GM19467 (cell line): ENCODE results near the gene MAP3K7.

Source experiments
- ATAC-seq: cut with Tn5 transposase; IDR thresholded peaks from one replicate; pipeline ENCODE4 v1.9.1; 2021; ENCODE audit warnings: mild to moderate bottlenecking, moderate library complexity; ENCODE audit not compliant: unreplicated experiment

The MAP3K7 gene

GRCh38 chr6:90485635-90486277, 101.1 kb downstream of the MAP3K7 start:
- ATAC-seq, result no peak

GRCh38 chr6:90484903-90485302, 102.0 kb downstream of the MAP3K7 start:
- no peak for ATAC-seq

GRCh38 chr6:90484385-90484784, 102.5 kb downstream of the MAP3K7 start:
- no peak for ATAC-seq

GRCh38 chr6:90483956-90484355, 102.9 kb downstream of the MAP3K7 start:
- no peak for ATAC-seq

GRCh38 chr6:90483116-90483839, 103.6 kb downstream of the MAP3K7 start:
- no peak for ATAC-seq

GRCh38 chr6:90480666-90481065, 106.2 kb downstream of the MAP3K7 start:
- ATAC-seq, result no peak

GRCh38 chr6:90479603-90479926, 107.3 kb downstream of the MAP3K7 start:
- no peak for ATAC-seq

GRCh38 chr6:90478789-90479602, 107.9 kb downstream of the MAP3K7 start:
- ATAC-seq, result peak; percentile 65

GRCh38 chr6:90478278-90478677, 108.6 kb downstream of the MAP3K7 start:
- ATAC-seq, result no peak

GRCh38 chr6:90477366-90477765, 109.5 kb downstream of the MAP3K7 start:
- ATAC-seq, result no peak

- no peak for ATAC-seq
These were observed 114.2 kb downstream of the MAP3K7 start for GRCh38 chr6:90472716-90473115.

GRCh38 chr6:90471263-90471662, 115.6 kb downstream of the MAP3K7 start:
- ATAC-seq, result no peak

- no peak for ATAC-seq
These were observed 117.0 kb downstream of the MAP3K7 start for GRCh38 chr6:90469906-90470305.

GRCh38 chr6:90468859-90469258, 118.0 kb downstream of the MAP3K7 start:
- no peak for ATAC-seq

GRCh38 chr6:90468080-90468479, 118.8 kb downstream of the MAP3K7 start:
- ATAC-seq, result no peak

- no peak for ATAC-seq
These were observed 119.3 kb downstream of the MAP3K7 start for GRCh38 chr6:90467546-90467945.

GRCh38 chr6:90466154-90466940, 120.5 kb downstream of the MAP3K7 start:
- no peak for ATAC-seq

- ATAC-seq, result no peak
These were observed 121.2 kb downstream of the MAP3K7 start for GRCh38 chr6:90465686-90466085.

GRCh38 chr6:90464507-90464906, 122.4 kb downstream of the MAP3K7 start:
- no peak for ATAC-seq

GRCh38 chr6:90463874-90464273, 123.0 kb downstream of the MAP3K7 start:
- ATAC-seq, result no peak
